T-helper 1 cell treated with Interleukin-12 subunit alpha and Interleukin-12 subunit beta and Interleukin-4 antibody, amounts not matched to agents 30 ng/mL and 1 ng/mL, for 36 hours (primary cell): ENCODE results near the gene LILRB5. TPM values are rescaled to one million over a fixed set of nuclear protein-coding genes. Genes with fewer than 3 reads are reported as not detected.
"Not testable (repeated sequence)": the region's sequence is repeated elsewhere in the genome, so short reads cannot be mapped to it uniquely, and the experiment has no call there.

Experiments
- intact Hi-C: fragments of 100-400 bp; cut with micrococcal nuclease; formaldehyde crosslinking; loops from one replicate; pipeline ENCODE4 v1.15.1; 2024
- total RNA-seq: library from RNA; stranded (reverse); gene quantifications from 2 replicates; pipeline ENCODE4 v1.2.3, GENCODE V29; 2022

LILRB5 gene
- total RNA-seq = not detected in 2 replicates

DNA sequence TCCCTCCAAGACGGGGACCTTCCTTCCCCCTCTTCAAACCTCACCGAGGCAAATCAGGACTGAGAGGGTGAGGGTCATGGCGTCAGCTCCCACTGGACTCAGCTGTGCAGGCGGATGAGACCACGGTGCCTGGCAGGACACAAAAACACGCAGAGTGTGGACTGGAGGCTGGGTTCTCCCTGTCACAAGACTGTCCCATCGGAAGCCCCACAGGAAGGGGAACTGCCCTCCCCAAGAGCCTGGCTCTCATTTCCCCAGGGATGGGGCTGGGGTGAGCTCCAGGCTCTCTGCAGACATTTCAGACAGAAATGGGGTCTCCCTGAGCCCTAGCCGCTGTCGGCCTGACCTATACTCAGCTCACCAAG is at the start of gene LILRB5:
Gene LILRB5 (minus strand): TSS at position 158 of the 365 bp plus-strand sequence. CDS start 80 bp downstream, at position 78.
- intact Hi-C loops = no loop called here

DNA sequence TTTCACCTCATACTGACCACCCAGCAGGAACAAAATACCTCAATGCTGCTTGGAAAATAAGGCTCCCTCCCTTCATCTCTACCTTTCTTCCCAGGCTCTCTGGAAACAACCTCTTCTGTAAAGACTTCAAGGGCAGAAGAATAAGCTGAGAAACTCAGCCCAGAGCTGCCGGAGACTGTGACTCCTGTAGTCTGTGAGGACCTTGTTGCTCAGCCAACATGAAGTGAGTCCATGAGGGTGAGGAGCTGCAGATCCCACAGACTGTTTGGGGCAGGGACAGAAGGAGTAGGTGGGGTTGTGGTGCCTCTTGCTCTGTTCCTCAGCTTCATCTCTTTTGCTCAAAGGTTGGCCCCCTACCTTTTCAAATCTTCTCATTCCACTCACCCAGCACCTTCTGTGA is 48.1 kb upstream of the LILRB5 start:
- intact Hi-C loops = no loop called here

DNA sequence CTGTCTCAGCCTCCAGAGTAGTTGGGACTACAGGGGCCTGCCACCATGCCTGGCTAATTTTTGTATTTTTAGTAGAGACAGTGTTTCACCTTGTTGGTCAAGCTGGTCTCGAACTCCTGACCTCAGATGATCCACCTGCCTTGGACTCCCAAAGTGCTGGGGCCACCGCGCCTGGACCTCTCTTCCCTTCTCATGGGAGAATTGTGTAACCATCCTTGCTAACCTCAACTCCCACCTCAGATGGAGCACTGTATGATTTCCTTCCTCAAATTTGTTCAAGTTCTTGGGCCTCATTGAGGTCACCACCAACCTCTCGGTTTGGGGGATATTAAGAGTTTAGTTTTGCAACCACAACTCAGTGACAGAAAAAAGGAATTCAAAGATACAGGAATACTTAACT is 45.2 kb upstream of the LILRB5 start:
- intact Hi-C loops = no loop called here

DNA sequence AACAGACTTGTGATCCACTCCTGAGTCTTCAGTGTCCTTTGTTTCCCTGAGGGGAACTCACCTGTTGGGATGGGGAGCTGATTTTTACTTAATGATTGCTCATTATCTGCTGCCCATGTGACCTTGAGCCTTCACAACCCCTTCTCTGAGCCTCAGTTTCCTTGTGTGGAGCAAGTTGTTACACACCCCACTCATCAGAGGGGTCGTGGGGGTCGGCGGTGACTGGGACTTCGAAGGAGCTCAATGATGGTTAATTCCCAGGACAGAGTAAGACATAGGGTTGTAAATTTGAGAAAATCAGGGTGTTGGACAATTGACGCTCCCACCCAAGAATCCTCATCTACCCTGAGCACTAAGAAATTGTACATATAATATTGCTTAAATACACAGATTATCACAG is 42.4 kb upstream of the LILRB5 start:
- intact Hi-C loops = loop anchor here (5.0 kb wide), 1 partner anchor 333 kb away; the partner anchor contains the start of gene LILRB1

DNA sequence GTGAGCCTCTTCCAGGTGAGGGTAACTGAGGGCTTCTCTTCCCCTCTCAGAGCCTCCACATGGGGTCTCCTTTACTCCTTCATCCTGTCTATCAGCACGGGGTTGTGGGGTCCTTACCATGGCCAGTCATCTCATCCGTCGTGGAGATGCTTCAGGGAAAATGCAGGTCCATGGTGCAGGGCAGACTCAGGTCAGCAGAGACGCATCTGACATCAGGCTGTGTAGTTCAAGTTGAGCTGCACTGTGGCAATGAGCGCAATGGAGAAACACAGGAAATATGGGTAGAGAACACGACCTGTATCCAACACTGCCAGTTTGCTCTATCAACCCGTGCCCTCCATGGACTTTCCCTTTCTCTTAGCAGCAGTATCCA is 42.0 kb upstream of the LILRB5 start:
- intact Hi-C loops = loop anchor here (5.0 kb wide), 1 partner anchor 333 kb away; the partner anchor contains the start of gene LILRB1

DNA sequence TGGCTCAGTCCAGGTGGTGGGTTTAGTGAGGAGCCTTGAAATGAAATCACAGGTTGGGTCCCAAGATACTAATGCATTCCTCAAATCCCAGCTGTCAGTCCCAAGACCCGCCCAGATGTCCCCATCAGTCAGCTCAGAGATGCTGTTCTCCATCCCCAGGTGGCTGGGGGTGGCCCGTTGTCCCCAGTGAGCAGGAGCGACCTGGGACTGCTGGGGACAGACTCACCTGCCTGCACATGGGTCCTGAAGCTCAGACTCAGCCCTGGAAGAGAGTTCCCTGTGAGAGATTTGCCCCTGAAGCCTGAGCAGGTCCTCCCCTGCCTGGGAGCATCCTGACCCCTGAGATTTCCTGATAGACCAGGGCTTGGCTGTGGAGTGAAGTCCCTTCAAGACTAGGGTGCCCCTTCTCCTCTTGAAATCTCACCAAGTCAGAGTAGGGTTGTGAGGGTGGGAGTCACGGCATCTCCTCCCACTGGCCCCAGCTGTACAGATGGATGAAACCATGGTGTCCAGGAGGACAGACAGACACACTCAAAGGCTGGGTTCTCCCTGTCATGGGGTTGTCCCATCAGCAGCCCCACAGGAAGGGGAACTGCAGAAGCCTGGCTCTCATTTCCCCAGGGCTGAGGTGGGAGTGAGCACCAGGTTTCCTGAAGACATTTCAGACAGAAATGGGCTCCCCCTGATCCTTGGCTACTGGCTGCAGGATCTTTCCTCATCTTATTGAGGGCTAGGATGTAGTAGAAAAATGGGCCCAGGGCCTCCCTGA is 41.5 kb upstream of the LILRB5 start:
- intact Hi-C loops = loop anchor here (5.0 kb wide), 1 partner anchor 334 kb away; the partner anchor contains the start of gene LILRB1

DNA sequence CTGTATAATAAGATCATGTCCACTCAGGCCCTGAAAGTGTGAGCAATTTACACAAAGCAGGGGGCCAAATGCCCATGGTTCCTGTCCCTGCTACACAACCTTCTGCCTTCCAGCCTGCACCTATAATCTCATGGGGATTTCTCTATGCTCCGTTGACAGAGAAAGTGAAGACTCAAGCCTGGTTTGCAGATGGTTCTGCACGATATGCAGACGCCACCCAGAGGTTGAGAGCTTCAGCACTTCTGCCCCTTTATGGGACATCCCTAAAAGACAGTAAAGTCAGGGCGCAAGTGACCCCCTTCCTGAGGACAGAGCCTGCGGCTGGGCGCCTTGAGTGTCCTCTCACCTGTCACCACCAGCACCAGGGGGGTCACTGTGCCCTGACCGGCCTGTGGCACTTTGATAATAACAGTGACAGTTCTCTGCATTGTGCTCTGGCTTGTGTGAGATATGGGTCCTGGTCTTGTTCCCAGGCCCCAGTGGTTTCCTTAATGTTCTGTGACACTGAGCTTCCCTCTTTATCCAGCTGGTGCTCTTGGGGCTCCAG is 40.8 kb upstream of the LILRB5 start:
- intact Hi-C loops = loop anchor here (5.0 kb wide), 1 partner anchor 334 kb away; the partner anchor contains the start of gene LILRB1

DNA sequence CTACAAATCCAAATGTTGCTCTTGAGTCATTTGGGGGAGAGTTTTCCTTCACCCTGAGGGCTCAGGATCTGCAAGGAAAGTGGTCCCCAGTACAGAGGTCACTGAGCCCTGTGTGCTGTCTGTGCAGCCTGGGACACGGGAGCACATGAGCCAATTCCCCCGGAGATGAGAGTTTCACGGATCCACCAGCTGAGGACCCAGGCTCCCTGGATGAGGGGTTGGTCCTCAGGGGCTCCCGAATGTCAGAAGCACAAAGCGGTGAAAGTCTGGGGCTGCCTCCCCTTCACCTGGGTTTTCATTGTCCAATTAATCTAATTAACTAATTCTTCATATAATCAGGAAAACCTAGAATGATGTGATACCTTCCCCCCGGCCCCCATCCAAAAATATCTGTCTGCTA is 37.5 kb upstream of the LILRB5 start:
- intact Hi-C loops = no loop called here

DNA sequence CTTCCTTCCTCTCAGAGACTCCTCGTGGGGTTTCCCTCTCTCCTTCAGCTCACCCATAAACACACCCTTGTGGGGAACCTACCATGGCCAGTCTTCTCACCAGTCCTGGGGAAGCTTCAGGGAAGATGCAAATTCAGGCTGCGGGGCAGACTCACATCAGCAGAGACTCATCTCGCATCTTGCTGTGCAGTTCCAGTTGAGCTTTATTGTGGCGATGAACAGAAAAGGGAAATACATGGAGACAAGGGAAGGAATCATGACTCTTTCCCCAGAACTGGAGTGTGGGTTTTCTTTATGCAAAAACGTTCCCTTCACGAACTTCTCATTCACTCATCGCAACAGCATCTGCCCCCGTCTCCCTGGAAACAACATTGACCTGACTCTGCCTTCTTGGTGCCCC is 32.1 kb upstream of the LILRB5 start:
- intact Hi-C loops = not testable (repeated sequence)

DNA sequence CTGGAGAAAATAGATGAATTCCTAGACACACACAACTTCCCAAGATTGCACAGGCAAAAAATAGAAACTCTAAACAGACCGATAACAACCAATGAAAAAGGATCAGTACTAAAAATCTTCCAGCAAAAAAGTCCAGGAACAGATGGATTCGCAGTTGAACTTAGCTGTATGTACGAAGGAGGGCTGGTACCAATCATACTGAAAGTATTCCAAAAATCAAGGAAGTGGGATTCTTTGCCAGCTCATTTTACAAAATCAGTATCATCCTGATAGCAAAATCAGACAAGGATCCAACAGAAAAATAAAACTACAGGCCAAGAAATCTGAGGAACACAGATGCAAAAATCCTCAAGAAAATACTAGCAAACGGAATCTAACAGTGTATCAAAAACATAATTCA is 30.4 kb upstream of the LILRB5 start:
- intact Hi-C loops = no loop called here

DNA sequence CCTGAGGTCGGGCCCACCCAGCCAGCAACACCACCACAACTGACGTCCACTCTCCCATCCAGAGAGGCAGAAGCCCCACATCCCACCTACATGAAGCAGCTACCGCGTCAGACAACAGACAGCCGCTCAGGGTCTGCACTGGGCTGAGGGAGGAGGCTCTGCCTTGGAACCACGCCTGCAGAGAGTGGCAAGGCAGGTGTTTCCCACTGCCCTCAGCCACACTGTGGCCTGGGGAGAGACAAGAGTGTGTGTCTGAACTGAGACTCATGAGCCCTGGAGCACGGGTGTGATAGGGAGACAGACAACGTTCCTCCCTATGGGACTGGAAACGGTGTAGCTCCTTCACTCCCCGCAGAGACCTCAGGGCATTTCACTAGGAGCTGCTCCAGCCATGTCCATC is 29.2 kb upstream of the LILRB5 start:
- intact Hi-C loops = not testable (repeated sequence)

DNA sequence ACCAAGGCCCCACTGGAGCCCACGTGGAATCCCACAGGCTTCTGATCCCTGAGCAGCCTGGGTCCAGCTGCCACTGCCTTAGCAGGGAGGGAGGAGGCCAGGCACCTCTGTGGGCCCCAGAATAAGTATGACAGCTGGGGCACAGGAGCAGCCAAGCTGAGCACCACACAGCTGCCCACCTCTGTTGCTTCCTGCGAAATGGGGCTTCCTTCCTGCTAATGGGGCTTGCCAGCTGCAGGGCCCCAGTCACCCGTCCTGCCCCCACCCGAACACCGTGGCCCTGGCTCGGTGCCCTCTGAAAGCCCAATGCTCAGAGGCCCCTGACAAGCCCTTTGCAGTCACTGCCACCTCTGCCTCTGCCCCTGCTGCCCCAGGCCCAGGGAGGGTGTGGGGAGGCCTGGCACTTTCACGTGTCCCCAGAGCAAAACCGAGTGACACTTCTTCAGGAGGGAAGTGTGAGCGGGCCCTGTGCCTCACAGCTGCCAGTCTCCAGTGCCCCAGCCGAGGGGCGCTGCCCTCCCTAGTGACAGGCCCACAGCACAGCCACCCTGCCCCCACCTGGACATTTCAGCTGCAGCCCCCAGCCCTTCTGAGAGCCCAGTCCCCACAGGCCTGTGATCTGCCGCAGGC is 28.5 kb upstream of the LILRB5 start:
- intact Hi-C loops = not testable (repeated sequence)

DNA sequence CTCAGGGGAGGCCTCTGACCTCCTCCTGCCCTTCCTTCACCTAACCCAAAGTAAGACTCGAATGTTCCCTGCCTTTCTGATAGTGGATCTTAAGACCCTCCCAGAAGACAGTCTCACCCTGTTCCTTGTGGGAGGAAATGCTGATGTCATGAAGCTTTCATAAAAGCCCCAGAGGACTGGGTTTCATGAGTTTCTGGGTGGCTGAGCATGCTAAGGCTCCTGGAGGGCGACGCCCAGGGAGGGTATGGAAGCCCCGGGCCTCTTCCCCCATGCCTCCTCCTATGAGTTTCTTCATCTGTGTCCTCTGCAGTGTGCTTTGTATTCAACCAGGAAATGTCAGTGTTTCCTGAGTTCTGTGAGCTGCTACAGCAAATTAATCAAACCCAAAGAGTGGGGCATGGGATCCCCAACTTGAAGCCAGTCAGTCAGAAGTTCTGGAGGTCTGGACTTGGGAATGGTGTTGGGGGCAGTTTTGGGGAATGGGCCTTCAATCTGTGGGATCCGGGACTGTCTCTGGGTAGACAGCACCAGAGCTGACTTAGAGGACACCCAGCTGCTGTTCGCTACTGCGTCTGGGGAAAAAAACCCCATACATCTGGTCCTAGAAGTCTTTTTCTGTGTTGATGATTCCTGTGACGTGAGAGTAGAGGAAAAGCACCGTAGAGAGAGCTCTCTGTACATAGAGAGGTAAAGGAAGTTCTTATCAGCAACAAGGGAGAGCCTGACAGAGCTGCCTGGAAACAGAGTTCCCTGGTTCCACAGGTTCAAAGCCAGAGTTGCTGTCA is 25.8 kb upstream of the LILRB5 start:
- intact Hi-C loops = no loop called here

DNA sequence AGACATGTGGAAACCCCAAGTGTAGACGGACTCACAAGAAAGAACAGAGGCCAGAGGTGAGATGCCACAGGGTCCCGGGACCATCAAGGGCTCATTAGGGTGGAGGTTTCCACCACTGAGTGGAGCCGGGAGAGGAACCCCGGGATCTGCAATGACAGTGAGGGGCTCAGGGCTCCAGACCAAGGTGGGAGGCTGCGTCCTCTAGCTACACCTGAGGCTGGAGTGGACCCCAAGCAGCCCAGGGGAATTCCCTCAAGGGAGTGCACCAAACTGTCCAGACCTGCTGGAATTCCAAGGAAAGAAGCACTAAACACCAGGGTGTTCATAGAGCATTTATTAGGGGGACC is 24.6 kb upstream of the LILRB5 start:
- intact Hi-C loops = not testable (repeated sequence)

DNA sequence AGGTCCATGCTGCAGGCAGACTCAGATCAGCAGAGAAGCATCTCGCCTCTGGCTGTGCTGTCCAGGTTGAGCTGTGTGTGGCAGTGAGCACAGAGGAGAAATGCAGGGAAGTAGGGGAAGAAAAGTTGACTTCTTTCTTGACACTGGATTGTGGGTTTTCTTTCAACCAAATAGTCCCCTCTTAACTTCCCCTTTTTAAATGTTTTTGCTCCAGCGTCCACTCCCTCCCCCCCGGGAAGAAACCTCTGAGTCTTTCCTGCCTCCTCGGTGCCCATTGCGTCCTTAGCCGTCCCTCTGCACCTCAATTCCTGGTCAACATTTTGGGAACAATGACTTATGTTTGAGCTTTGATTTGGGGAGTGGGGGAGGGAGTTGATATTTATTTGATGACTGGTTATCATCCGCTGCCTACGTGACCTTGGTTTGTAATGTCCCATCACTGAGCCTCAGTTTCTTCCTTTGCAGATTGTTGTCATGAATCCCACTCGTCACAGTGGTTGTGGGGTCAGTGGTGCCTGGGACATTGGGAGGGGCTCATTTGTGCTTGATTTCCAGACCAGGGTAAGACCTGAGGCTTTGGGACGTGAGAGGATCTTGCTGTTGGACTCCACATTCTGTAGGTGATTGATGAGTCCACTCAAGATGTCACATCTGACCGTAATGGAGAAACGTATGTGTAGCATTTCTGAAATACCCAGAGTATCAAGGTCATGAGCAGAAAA is 24.1 kb upstream of the LILRB5 start, which contains the start of gene LILRB2:
Gene LILRB2 (minus strand): TSS at position 104 of the 722 bp plus-strand sequence. CDS start 614 bp downstream, outside the sequence.
- intact Hi-C loops = no loop called here

DNA sequence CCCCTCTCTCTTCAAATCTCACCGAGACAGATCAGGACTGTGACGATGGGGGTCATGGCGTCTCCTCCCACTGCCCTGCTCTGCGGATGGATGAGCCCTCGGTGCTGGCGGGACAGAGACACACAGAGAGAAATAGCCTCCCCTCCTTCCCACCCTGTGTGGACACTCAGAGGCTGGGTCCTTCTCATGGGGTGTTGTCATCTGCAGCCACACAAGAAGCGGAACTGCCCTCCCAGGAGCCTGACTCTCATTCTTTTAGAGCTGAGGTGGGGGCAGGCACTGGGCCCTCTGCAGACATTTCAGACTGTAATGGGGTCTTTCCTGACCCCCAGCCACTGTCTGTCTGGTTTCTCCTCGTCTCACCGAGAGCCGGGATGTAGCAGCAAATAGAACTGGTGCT is 23.4 kb upstream of the LILRB5 start:
- intact Hi-C loops = not testable (repeated sequence)

DNA sequence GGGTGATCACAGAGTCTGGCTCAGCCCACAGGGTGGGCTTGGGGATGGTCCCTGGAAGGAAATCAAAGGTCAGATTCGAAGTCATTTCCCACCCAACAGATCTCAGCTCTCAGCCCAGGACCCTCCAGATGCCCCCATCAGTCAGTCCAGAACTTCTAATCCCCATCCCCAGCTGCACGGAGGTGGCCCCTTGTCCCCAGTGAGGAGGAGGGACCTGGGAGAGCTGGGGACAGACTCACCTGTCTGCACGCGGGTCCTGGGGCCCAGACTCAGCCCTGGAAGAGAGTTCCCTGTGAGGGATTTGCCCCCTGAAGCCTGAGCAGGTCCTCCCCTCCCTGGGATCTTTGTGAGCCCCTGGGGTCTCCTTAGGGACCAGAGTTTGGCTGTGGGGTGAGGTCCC is 23.0 kb upstream of the LILRB5 start:
- intact Hi-C loops = not testable (repeated sequence)

DNA sequence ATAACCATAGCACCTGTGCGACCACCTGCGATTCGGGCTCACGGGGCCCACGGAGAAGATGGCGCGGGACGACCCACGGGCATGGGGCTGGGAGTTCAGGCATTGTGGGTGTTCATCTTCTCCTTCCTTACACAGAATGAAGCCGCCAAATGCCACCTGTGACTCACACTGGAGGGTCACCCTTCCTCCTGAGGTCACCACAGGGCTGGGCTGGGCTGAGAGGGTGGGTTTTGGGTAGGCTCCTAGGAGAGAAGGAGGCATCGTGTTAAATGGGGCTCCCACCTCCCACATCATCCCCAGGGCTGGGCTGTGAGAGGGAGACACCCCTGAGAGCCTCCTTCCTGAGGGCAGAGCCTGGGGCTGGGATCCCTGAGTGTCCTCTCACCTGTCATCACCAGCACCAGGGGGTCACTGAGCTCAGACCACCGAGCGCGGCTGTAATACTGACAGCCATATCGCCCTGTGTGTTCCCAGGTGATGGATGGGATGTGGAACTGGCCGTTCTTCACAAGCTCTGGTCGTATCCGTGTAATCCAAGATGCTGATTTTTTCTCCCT is 22.4 kb upstream of the LILRB5 start:
- intact Hi-C loops = no loop called here

DNA sequence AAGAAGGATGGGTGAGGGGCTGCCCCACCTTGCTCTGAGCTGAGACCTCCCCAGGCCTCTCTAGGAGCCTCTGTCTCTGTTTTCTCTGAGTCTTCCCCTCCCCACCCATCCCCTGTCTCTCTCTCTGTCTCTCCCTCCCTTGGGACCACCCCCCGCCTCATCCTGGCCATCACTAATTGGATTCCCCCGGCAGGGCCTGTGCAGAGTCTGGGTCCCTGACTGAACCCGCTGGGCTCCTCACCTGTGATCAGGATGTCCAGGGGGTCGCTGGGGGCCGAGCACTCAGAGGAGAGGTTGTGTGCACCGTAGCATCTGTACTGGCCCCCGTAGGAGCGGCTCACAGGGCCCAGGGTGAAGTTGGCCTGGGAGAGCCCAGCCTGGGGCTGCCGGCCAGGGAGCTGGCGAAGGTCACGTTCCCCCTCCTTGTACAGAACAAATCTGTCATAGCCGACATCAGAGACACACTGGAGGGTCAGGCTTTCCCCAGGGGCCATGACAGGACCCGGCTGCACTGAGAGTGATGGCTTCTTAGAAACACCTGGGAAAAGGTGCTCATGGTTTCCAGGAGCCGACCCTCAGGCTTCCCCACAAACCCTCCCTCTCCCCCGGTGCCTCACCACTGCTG is 21.6 kb upstream of the LILRB5 start:
- intact Hi-C loops = not testable (repeated sequence)

DNA sequence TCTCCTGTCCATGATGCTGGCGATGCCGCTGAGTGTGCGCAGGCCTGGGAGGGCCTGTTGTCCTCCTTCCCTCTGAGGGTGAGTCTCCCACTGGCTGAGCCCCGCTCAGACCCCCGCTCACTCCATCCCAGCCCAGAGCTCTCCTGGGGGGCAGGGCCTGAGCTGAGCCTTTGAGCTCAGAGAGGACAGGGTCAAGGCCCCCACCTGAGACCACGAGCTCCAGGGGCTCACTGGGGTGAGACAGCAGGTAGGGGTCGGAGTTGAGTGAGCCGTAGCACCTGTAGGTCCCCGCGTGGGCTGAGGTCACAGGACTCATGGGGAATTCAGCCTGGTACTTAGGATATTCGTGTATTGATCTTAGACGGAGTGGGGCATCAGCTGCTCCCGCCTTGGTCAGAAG is 21.0 kb upstream of the LILRB5 start:
- intact Hi-C loops = not testable (repeated sequence)
